OCI-LY7 (cell line): ENCODE results near the gene LAMTOR2. TPM values are rescaled to one million over a fixed set of nuclear protein-coding genes. Genes with fewer than 3 reads are reported as not detected.

Experiments used
- BruUV-seq: library from RNA; stranded (reverse); fragments of 400-500 nt; replicated peaks from 2 replicates; lab custom pipeline; 2021; lab: Mats Ljungman, UMichigan
- CTCF ChIA-PET: fragments of 300-600 bp; sonication (Branson Sonifier 250); formaldehyde crosslinking; loops from one replicate; lab custom pipeline; 2022; ENCODE audit warnings: antibody characterized with exemption; ENCODE audit not compliant: unreplicated experiment; lab: Charles Lee
- POLR2A ChIA-PET: fragments of 300-600 bp; sonication (Branson Sonifier 250); formaldehyde crosslinking; loops from one replicate; lab custom pipeline; 2022; ENCODE audit warnings: antibody characterized with exemption; lab: Charles Lee
- DNase-seq: peaks from one replicate; pipeline ENCODE4 v3.0.0-alpha.2; 2015; ENCODE audit warnings: low spot score
- H2AFZ ChIP-seq: fragments of 200-600 bp; sonication (generic), shearing (Covaris generic); 2 replicates; pipeline ENCODE4 v1.6.1; 2014; ENCODE audit warnings: mild to moderate bottlenecking, antibody characterized with exemption, low read length, moderate library complexity
- H3K27ac ChIP-seq: fragments of 200-600 bp; sonication (generic); 2 replicates; pipeline ENCODE4 v1.5.1; 2014; ENCODE audit warnings: mixed run types, low read depth, mild to moderate bottlenecking, moderate library complexity, low read length, inconsistent platforms; ENCODE audit not compliant: poor library complexity, severe bottlenecking
- H3K36me3 ChIP-seq: fragments of 200-600 bp; sonication (generic); 2 replicates; pipeline ENCODE4 v1.6.1; 2014; ENCODE audit warnings: mild to moderate bottlenecking, antibody characterized with exemption, low read length, moderate library complexity, mixed read lengths; ENCODE audit not compliant: insufficient read depth
- H3K4me1 ChIP-seq: fragments of 200-600 bp; sonication (generic); 2 replicates; pipeline ENCODE4 v1.5.1; 2014; ENCODE audit warnings: mild to moderate bottlenecking, low read length; ENCODE audit not compliant: insufficient read depth, poor library complexity, severe bottlenecking
- H3K4me2 ChIP-seq: fragments of 200-600 bp; sonication (generic); 2 replicates; pipeline ENCODE4 v1.6.1; 2014; ENCODE audit warnings: mild to moderate bottlenecking, low read length
- H3K4me3 ChIP-seq: fragments of 200-600 bp; sonication (generic); 2 replicates; pipeline ENCODE4 v1.5.1; 2014; ENCODE audit warnings: mild to moderate bottlenecking, low read depth, low read length; ENCODE audit not compliant: poor library complexity, severe bottlenecking
- H3K79me2 ChIP-seq: fragments of 200-600 bp; sonication (generic); 2 replicates; pipeline ENCODE4 v1.6.1; 2016; ENCODE audit warnings: low read depth, mild to moderate bottlenecking, low read length, moderate library complexity, mixed read lengths; ENCODE audit not compliant: insufficient read depth
- H3K9me2 ChIP-seq: fragments of 200-600 bp; sonication (generic); 2 replicates; pipeline ENCODE4 v1.6.1; 2016; ENCODE audit warnings: mild to moderate bottlenecking, low read length, mixed read lengths; ENCODE audit not compliant: insufficient read depth
- H3K9me3 ChIP-seq: fragments of 200-600 bp; sonication (generic); 2 replicates; pipeline ENCODE4 v1.6.1; 2014; ENCODE audit warnings: mild to moderate bottlenecking, mixed run types, low read length, mixed read lengths
- H4K20me1 ChIP-seq: fragments of 200-600 bp; sonication (generic); 2 replicates; pipeline ENCODE4 v1.6.1; 2014; ENCODE audit warnings: mild to moderate bottlenecking, antibody characterized with exemption, low read length, moderate library complexity, mixed read lengths; ENCODE audit not compliant: insufficient read depth
- CTCF ChIP-seq: fragments of 200-600 bp; sonication (generic); conservative IDR thresholded peaks from 2 replicates; pipeline ENCODE4 v1.5.1; 2014; ENCODE audit warnings: mild to moderate bottlenecking, antibody characterized with exemption, low read length, moderate library complexity, mixed read lengths
- EZH2phosphoT487 ChIP-seq: fragments of 200-600 bp; sonication (generic); IDR thresholded peaks from 2 replicates; pipeline ENCODE4 v1.6.1; 2018; ENCODE audit warnings: low read depth, borderline replicate concordance, mild to moderate bottlenecking, mixed run types, antibody characterized with exemption, low read length, moderate library complexity, mixed read lengths
- intact Hi-C: fragments of 100-400 bp; cut with micrococcal nuclease; formaldehyde crosslinking; loops from one replicate; pipeline ENCODE4 v1.10.0; 2022; ENCODE audit not compliant: unreplicated experiment
- total RNA-seq, 2 experiments: library from RNA; depleted of rRNA in 1 of 2; stranded (reverse); fragments of >200 nt in 1 of 2; shearing (Covaris generic) in 1 of 2; gene quantifications; 2 replicates each; pipeline ENCODE4 v1.2.3, GENCODE V29; 2014 to 2022

Gene LAMTOR2
- total RNA-seq, 2 experiments from 2014 or later, result 55.2 to 71.3 TPM

- peaks cover 6% of the 10 kb centered on the region for H3K4me1 ChIP-seq
- DNase-seq, result no peak
- H3K27ac ChIP-seq, result no peak within 1 kb of the TSS
- no peak within 1 kb of the TSS for H2AFZ ChIP-seq
- H3K36me3 ChIP-seq, result peaks cover 4% of the 10 kb centered on the region; the same call in 1 of the 2 replicates
- intact Hi-C loops, result no loop called here
- no peaks in the 10 kb centered on the region for H3K79me2 ChIP-seq
- TF ChIP-seq CTCF (no peak), EZH2phosphoT487 (no peak)
- H3K4me3 ChIP-seq, result no peak within 1 kb of the TSS
- no peaks in the 10 kb centered on the region for H4K20me1 ChIP-seq
- CTCF ChIA-PET, result no interaction called here
- no peaks in the 10 kb centered on the region for H3K9me3 ChIP-seq
- no peaks in the 10 kb centered on the region for H3K9me2 ChIP-seq
- H3K4me2 ChIP-seq, result no peak within 1 kb of the TSS
- POLR2A ChIA-PET, result interaction anchor here (0.7 kb wide), 1 partner anchor 125 kb away, joined by 3 read pairs; no protein-coding TSS in a partner anchor
- BruUV-seq, result no TSS peak
These were observed 6.5 kb downstream of the LAMTOR2 start, which contains the start of gene RAB25 for GRCh38 chr1:156060937-156061636. TSS of gene RAB25 (plus strand) at chr1:156061160. CDS start at chr1:156061401, 241 bp downstream.

GRCh38 chr1:156062189-156062588 is 7.6 kb downstream of the LAMTOR2 start:
- POLR2A ChIA-PET, result interaction anchor here (0.7 kb wide), 1 partner anchor 79 kb away, joined by 4 read pairs; no protein-coding TSS in a partner anchor
- H3K79me2 ChIP-seq, result no peaks in the 10 kb centered on the region
- intact Hi-C loops, result no loop called here
- CTCF ChIA-PET, result no interaction called here
- H3K9me2 ChIP-seq, result no peaks in the 10 kb centered on the region
- no peaks in the 10 kb centered on the region for H3K9me3 ChIP-seq
- no peak overlapping the region for H3K27ac ChIP-seq
- no peak for DNase-seq
- no peaks in the 10 kb centered on the region for H4K20me1 ChIP-seq
- H3K36me3 ChIP-seq, result peaks cover 4% of the 10 kb centered on the region; the same call in 1 of the 2 replicates
- H3K4me2 ChIP-seq, result no peak overlapping the region
- BruUV-seq, result no TSS peak
- no peak overlapping the region for H3K4me3 ChIP-seq
- no peaks in the 10 kb centered on the region for H3K4me1 ChIP-seq
- H2AFZ ChIP-seq, result no peak overlapping the region
- TF ChIP-seq CTCF (no peak), EZH2phosphoT487 (no peak)

GRCh38 chr1:156063997-156064285 is 9.4 kb downstream of the LAMTOR2 start:
- Histone ChIP-seq H4K20me1 (no peaks in the 10 kb centered on the region), H3K4me3 (no peak overlapping the region), H3K27ac (no peak overlapping the region), H3K9me3 (no peaks in the 10 kb centered on the region), H3K79me2 (no peaks in the 10 kb centered on the region), H3K36me3 (no peaks in the 10 kb centered on the region), H3K4me2 (no peak overlapping the region), H3K4me1 (no peaks in the 10 kb centered on the region), H3K9me2 (no peaks in the 10 kb centered on the region), H2AFZ (no peak overlapping the region)
- intact Hi-C loops, result no loop called here
- ChIA-PET POLR2A (interaction anchor here (0.7 kb wide), 1 partner anchor 131 kb away, joined by 3 read pairs; no protein-coding TSS in a partner anchor), CTCF (no interaction called here)
- BruUV-seq, result no TSS peak
- DNase-seq, result no peak
- TF ChIP-seq EZH2phosphoT487 (no peak), CTCF (no peak)
